ENCODE measurements around the gene EIF6. TPM values are rescaled to one million over a fixed set of nuclear protein-coding genes. Genes with fewer than 3 reads are reported as not detected.
"Not testable (repeated sequence)": the region's sequence is repeated elsewhere in the genome, so short reads cannot be mapped to it uniquely, and the experiment has no call there.

EIF6 gene
- polyA plus RNA-seq, 1 donor: 71.7 TPM

DNA sequence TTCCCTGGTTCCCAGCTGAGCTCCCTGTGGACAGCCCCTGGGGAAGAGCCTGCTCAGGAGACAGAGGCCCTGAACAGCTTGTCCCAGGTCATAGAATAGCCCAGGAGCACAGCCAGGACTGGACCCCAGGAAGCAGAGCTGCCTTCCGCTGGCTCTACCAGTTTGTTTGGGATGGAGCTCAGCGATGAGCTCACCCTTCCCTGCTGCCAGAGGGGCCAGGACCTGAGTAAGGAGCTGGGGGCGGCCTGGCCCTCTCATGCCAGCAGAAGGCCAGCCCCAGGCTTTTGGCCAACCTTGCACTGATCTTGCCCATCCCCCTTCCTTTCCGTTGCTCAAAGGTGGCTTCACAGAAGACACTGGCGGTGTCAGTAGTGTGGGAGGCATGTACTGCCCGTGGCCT, 24.1 kb downstream of the EIF6 start:
- no peak for DNase-seq (ENCODE audit: low read depth)

DNA sequence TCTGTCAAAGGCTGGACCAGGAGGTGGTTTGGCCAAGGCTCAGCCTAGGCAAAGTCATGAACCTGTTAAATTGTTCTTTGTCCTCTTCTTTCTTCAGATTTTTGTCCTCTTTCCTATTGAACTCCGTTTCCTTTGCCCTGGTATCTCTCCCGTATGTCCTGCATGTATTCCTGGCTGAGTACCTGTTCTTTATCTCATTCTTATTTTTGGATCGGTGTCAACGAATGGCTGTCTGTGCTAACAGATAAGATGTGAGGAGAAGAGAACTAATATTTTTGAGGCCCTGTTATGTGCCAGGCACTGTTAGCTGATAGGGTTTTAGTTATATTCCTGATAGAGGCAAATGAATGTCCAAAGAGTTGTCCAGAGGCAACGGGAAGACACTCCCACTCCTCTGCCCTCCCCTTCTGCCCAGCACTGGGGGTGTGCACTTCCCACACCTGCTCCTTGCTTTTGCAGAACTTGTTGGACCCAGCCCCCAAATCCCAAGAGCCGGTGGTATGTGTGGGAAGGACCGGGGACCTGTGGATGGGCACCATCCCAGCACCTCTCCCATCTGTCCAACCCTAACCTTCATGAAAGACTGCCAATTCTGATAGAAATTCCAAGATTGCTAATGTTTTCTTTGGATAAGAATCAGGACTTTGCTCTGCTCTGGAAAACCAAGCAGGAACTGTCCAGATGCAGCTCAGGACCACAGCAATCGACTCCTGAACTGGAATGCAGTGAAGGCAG, 27.2 kb downstream of the EIF6 start:
- DNase-seq (ENCODE audit: low read depth): no peak

DNA sequence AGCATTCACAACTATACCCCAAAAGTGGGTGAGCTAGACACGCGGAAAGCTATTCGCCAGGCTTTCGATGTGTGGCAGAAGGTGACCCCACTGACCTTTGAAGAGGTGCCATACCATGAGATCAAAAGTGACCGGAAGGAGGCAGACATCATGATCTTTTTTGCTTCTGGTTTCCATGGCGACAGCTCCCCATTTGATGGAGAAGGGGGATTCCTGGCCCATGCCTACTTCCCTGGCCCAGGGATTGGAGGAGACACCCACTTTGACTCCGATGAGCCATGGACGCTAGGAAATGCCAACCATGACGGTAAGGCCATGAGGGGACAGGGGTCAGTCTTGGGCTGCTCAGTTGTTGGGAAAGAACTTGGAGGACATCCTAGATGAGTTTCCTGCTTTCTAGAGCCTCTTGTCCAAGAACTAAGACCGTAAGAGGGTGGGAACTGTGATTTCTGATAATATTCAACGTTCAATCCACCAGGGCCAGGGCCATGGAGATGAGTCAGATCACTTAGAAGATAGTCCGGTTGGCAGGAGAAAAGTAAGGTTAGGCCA, 30.0 kb downstream of the EIF6 start:
- DNase-seq (ENCODE audit: low read depth): no peak

DNA sequence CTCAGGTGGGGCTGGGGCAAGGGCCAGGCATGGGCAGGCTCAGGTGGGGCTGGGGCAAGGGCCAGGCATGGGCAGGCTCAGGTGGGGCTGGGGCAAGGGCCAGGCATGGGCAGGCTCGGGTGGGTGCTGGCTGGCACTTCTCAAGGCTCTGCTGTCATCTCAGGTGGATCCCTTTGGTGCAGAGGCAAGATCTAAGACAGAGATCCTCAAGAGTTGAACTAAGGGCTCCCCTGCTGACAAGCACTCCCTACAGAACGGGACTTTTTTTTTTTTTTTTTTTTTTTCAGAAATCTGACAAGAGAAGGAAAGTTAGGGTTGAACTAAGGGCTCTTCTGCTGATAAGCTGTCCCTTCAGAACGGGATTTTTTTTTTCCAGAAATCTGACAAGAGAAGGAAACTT, 31.6 kb downstream of the EIF6 start:
- no peak for DNase-seq (ENCODE audit: low read depth)

DNA sequence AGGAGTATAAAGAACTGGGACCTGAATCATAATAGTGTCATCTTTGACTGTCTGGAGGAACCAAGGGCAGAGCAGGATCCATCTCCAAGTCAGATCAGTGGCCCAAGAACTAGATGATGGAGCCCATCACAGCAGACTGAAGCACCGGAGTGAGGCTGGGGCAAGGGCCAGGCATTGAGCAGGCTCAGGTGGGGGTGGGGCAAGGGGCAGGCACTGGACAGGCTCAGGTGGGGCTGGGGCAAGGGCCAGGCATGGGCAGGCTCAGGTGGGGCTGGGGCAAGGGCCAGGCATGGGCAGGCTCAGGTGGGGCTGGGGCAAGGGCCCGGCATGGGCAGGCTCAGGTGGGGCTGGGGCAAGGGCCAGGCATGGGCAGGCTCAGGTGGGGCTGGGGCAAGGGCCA, 32.0 kb downstream of the EIF6 start:
- not testable (repeated sequence) for DNase-seq (ENCODE audit: low read depth)

DNA sequence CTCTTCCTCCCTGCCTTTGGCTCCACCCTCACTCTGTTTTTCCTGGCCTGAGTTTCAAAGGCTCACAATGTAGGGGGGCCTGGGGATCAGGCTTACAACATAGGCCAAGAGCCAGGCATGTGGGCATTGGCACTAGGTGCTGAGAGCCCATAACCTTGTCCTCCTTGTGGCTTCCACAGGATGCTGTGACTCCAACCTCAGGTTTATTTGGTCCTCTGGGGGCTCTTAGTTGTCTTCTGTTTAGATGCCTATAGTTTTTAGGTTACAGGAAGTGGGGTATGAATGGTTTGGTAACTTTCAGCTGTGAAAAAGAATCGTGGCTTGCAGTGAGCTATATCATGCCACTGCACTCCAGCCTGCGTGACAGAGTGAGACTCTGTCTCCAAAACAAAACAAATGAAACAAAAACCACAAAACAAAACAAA, 32.5 kb downstream of the EIF6 start:
- no peak for DNase-seq (ENCODE audit: low read depth)

DNA sequence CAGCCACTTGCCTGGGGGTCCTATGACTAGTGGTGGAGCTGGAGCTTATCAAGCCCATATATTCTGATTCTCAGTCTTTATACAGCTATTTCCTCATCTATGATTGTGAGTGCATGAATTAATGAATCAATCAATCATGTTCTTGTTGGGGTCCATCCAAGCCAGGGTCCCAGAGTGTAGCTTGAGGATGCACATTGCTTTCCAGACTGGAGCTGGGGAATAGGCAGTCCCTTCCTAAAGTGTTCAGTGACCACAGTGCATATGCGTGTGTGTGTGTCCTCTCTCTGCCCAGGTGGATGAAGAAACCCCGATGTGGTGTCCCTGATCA, 33.0 kb downstream of the EIF6 start:
- no peak for DNase-seq (ENCODE audit: low read depth)

DNA sequence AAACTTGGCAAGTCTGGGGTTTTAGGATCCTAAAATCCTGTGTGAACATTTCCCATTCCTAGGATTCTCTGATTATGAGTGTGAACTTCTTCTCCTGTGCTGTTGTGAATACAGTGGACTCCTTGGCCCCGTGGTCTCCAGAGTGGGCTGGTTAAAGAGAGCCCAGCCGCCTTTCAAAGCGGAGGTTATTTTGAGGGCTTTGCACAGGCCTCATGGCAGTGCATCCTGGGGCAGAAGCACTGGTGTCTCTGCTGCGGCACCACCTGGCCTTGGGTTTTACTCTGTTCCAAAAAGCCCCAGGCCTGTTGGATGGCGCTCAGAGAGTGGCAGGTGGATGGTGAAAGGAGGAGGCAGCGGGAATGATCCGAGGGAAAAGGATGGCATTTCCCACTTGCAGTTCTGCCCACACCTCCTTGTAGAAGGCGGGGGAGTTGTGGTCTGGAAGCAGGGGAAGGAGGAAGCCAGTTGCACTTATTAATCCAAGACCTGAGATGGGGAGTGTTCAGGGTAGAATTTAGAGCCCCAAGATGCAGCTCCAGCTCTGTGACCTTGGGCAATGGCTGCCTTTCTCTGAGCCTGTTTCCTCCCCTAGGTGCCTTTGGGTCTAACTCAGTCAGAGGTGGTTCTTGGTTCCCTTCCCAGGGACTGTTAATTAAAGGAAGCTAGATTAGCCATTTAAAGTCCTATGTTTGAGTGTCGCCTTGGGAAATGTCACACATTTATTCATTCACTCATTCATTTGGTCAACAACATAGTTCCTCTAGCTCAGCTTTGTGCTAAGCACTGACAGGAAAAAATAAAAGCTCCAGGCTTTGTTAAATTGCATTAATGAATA, 35.7 kb downstream of the EIF6 start:
- no peak for DNase-seq (ENCODE audit: low read depth)

DNA sequence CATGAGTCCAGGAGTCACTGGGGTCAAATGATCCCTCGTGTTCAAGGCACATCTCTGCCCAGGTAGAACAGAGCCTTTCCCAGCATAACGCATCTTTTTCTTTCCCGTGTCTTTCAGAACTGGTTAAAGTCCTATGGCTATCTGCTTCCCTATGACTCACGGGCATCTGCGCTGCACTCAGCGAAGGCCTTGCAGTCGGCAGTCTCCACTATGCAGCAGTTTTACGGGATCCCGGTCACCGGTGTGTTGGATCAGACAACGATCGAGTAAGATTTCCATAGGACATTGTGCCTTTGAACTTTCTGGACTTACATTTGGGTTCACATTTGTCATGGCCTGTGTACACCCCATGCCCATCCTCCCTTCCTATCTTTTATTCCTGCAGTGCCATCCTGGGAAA, 37.8 kb downstream of the EIF6 start:
- DNase-seq (ENCODE audit: low read depth): no peak

DNA sequence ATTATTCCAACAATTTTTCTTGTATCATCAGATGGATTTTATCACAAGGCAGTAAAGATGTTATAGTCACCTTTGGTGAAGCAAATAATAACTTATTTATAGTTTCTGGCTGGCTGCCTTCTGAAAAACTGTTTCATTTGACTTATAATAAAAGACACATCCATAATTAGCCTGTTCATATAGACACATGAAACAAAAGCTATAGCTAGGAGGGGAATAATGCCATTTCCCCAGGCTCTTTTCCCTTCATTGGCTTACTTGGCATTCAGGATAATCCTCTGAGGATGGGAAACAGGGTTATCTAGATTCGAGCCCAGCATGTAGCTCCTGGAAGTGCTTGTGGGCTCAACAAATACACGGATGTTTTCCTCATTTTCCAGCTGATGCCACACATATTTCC, 40.6 kb downstream of the EIF6 start:
- DNase-seq (ENCODE audit: low read depth): no peak

DNA sequence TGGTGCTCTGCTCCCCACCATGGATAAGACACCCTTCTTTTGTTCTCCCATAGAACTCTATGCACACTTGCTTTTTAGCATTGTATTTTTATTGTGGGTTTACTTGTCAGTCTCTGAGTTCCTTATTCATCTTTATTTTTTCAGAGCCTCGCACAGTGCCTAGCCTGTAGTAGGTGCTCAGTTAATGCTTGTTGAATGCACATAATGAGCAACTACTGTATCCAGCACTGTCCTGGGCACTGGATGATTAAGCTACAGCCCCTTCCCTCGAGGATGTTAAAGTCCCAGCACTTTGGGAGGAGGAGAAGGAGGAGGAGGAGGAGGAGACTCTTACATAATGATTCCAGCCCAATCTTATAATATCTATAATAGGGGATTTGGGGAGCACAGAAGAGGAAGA, 41.3 kb downstream of the EIF6 start:
- no peak for DNase-seq (ENCODE audit: low read depth)

DNA sequence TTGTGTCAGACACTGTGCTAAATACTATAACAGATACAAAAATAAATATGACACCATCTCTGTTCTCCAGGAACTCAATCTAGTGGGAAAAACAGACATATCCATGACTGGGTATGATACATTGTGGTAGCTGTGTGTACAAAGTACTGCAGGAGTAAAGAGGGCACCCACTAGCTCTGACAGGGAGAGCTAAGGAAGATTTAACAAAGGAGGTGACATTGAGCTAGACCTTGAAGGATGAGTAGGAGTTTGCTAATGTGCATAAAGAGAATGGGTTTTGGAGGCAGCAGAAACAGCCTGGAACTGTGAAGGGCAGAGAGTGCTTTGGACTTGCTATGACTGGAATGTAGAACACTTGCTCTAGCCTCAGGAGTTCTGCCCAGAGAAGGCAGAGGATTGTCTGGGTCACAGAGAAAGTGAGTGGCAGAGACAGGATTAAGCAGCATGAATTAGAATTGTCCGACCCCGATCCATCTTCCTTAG, 43.7 kb downstream of the EIF6 start:
- no peak for DNase-seq (ENCODE audit: low read depth)

DNA sequence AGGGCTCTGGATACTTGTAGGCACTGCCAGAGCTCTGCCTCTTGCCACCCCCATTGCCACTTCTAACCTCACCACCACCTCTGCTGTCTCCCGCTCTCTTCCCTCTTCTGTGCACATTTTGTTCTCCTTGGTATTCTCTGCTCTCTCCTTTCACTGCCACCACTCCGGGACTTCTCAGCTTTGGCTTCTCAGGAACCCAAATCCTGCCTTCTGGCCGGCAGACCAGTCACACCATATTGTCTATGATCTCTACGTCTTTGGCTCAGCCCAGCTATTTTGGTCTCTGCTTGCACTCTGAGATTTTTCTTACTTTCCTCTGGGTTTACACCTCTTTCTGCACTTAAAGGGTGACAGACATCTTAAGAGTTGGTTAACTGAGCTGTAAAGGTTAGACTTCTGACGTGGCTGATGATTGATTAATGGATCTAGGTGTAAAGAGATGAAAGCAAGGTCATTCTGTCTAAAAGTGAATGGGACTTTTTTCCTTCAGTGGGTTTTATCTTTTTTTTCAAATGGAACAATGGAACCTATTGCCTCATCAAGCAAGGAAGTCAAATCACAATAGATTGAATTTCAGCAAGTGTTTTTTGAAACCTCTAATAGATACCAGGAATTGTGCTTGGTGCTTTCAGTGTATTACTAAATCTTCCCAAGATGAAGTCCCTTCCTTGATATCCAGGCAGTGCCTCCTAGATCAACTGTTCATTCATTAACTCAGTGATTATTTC, 44.3 kb downstream of the EIF6 start:
- DNase-seq (ENCODE audit: low read depth): no peak

DNA sequence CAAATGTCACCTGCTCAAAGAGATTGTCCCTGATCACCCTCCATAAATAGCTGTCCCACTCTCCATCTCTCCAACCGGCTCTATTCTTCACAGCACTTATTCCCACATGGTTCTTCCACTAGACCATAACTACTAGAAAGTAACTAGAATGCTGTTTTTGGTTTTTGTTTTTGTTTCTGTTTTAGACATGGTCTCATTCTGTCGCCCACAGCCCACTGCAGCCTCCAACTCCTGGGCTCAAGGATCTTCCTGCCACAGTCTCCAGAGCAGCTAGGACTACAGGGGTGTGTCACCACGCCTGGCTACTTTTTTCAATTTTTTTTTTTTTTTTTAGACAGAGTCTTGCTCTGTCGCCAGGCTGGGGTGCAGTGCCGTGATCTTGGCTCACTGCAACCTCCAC, 45.8 kb downstream of the EIF6 start:
- no peak for DNase-seq (ENCODE audit: low read depth)

DNA sequence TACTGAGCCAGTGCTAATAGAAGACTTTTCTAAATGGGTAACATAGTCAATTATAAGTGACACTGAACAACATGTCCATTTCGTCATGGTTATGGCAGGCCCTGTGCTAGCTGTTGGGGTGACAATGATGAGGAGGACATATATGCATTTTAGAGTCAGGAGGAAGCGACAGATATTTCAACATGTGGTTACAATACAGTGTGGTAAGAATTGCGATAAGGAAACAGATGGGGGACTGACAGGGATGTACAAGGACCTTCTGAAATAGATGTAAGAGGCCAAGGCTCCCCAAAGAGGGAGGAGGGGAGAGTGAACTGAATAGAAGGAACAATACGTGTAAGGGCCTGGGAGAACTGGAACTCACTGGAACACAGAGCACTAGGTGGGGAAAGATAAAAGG, 46.4 kb downstream of the EIF6 start:
- DNase-seq (ENCODE audit: low read depth): no peak

DNA sequence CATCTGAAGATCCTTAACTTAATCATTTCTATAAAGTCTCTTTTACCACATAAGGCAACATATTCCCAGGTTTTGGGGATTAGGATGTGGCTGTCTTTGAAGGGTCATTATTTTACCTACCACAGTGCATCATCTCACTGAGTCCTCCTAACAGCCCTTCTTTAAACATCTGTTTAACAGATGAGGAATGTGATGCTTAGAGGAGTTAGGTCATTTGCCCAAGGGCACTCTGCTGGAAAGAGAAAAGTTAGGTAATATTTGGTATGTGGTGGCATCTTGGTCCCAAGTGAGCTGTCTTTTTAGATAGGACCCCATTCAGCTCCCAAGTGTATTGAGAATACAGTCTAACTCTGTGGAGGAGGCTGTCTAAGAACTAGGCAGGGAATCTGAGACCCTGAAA, 47.1 kb downstream of the EIF6 start:
- no peak for DNase-seq (ENCODE audit: low read depth)

DNA sequence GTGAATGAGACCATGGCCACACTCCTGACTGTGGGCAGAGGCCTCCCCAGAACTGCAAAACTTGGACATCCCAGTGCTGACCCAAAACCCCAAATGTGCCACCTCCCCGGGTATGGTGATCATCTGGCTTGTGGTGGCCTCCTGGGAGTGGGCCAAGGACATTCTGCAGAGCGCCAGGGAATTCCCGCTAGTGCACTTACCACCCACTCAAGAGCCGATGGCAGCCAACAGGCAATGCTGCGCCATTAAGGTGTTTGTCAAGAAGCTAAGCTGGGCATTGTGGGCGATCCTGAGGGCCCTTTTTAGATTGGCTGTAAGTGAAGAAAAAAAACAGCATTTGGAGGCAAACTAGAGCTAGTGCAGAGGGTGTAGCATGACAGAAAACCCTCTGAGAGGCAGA, 48.7 kb downstream of the EIF6 start:
- no peak for DNase-seq (ENCODE audit: low read depth)

DNA sequence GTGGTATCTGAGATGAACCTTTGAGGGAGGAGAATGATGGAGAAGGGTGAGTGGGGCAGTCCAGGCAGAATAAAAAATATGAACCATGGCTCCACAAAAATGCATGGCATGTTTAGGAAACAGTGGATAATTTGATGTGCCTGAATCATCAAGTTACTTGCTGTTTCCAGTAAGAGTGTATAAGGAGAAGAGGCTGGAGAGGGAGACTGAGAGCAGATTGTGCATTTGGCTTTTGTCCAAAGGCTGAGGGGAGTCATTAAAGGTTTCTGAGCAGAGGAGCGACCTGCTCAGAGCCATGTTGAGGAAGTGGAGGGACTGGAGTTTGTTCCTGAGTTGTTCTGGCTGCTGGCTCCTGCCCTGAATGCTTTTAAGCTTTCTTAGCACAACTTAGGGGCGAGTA, 52.0 kb downstream of the EIF6 start:
- DNase-seq (ENCODE audit: low read depth): no peak

All from forelimb muscle (tissue), 1 donor.